Posterior cingulate gyrus (tissue), 11 donors: ENCODE measurements around the gene CHST15.

Experiments used
- DNase-seq, 10 donors: peaks; one replicate each; pipeline versions ENCODE4 v3.0.0 to v3.0.0-alpha.2; 2020 to 2021; ENCODE audit warnings: mixed read lengths in 3 of 10
- intact Hi-C: fragments of 100-400 bp; cut with DNase I; formaldehyde crosslinking; loops from one replicate; pipeline ENCODE4 v1.15.1; 2023

The CHST15 gene

GRCh38 chr10:124092860-124093773 lies at the start of gene CHST15:
Gene CHST15 (minus strand): TSS chr10:124093598. CDS start chr10:124046212, 47,386 bp downstream.
- intact Hi-C loops: loop anchor here (5.0 kb wide), 1 partner anchor 96 kb away; no protein-coding TSS in a partner anchor
- DNase-seq: peak in 6 of 10 donors; percentile 31 to 90 (median 67)

- peak in 1 of 10 donors; percentile 56 for DNase-seq
- intact Hi-C loops: no loop called here
These were observed 49.6 kb upstream of the CHST15 start for GRCh38 chr10:124142960-124143359.

GRCh38 chr10:124142006-124142739 lies 48.8 kb upstream of the CHST15 start:
- peak in 2 of 10 donors; percentile 5 to 40 for DNase-seq
- intact Hi-C loops: no loop called here

- no peak for DNase-seq
- intact Hi-C loops: no loop called here
These were observed 45.5 kb upstream of the CHST15 start for GRCh38 chr10:124138883-124139348.

- intact Hi-C loops: no loop called here
- peak in 1 of 10 donors; percentile 52 for DNase-seq
These were observed 44.9 kb upstream of the CHST15 start for GRCh38 chr10:124138195-124138882.

GRCh38 chr10:124134251-124134893 lies 41.0 kb upstream of the CHST15 start:
- intact Hi-C loops: no loop called here

GRCh38 chr10:124132876-124133275 lies 39.5 kb upstream of the CHST15 start:
- intact Hi-C loops: no loop called here
- DNase-seq: no peak

More at GRCh38 chr10:124134251-124134893, 41.0 kb upstream of the CHST15 start:
- peak in 1 of 10 donors; percentile 46 for DNase-seq

- intact Hi-C loops: no loop called here
- DNase-seq: peak in 2 of 10 donors; percentile 65 to 66
These were observed 38.9 kb upstream of the CHST15 start for GRCh38 chr10:124132306-124132705.

GRCh38 chr10:124131172-124131571 lies 37.8 kb upstream of the CHST15 start:
- DNase-seq: peak in 1 of 10 donors; percentile 24
- intact Hi-C loops: no loop called here

GRCh38 chr10:124130198-124130900 lies 37.0 kb upstream of the CHST15 start:
- peak in 1 of 10 donors; percentile 43 for DNase-seq
- intact Hi-C loops: no loop called here

GRCh38 chr10:124129471-124129870 lies 36.1 kb upstream of the CHST15 start:
- intact Hi-C loops: no loop called here
- peak in 1 of 10 donors; percentile 71 for DNase-seq

- intact Hi-C loops: no loop called here
- DNase-seq: peak in 1 of 10 donors; percentile 61
These were observed 35.4 kb upstream of the CHST15 start for GRCh38 chr10:124128811-124129145.

- peak in 1 of 10 donors; percentile 76 for DNase-seq
- intact Hi-C loops: no loop called here
These were observed 34.8 kb upstream of the CHST15 start for GRCh38 chr10:124127965-124128810.

GRCh38 chr10:124127563-124127962 lies 34.2 kb upstream of the CHST15 start:
- intact Hi-C loops: no loop called here

GRCh38 chr10:124126983-124127385 lies 33.6 kb upstream of the CHST15 start:
- intact Hi-C loops: no loop called here
- peak in 1 of 10 donors; percentile 61 for DNase-seq

More at GRCh38 chr10:124127563-124127962, 34.2 kb upstream of the CHST15 start:
- peak in 1 of 10 donors; percentile 62 for DNase-seq

- peak in 1 of 10 donors; percentile 70 for DNase-seq
- intact Hi-C loops: no loop called here
These were observed 33.0 kb upstream of the CHST15 start for GRCh38 chr10:124126145-124126982.
